Right atrium auricular region (tissue), 2 donors: Measurements from ENCODE around the gene NDUFS6. TPM values are rescaled to one million over a fixed set of nuclear protein-coding genes. Genes with fewer than 3 reads are reported as not detected.

ENCODE experiments used
- DNase-seq: peaks from one replicate; pipeline ENCODE4 v3.0.0-alpha.2; 2019; ENCODE audit warnings: low spot score
- H3K27ac ChIP-seq, 2 donors: fragments of 200-600 bp; sonication (generic); 1 replicate in 1 of 2; 2 replicates in 1 of 2; pipeline ENCODE4 v1.5.1; 2016 to 2019
- H3K27me3 ChIP-seq, 2 donors: fragments of 200-600 bp; sonication (generic); one replicate each; pipeline versions ENCODE4 v1.5.1 to v1.6.0; 2017 to 2019
- H3K36me3 ChIP-seq: fragments of 200-600 bp; sonication (generic); one replicate; pipeline ENCODE4 v1.5.1; 2016
- H3K4me1 ChIP-seq, 2 donors: fragments of 200-600 bp; sonication (generic); one replicate each; pipeline versions ENCODE4 v1.5.1 to v1.6.0; 2017 to 2019
- H3K4me3 ChIP-seq, 2 donors: fragments of 200-600 bp; sonication (generic); 1 replicate in 1 of 2; 2 replicates in 1 of 2; pipeline ENCODE4 v1.5.1; 2017 to 2019; ENCODE audit warnings: mild to moderate bottlenecking in 1 of 2, moderate library complexity in 1 of 2
- H3K9me3 ChIP-seq, 2 donors: fragments of 200-600 bp; sonication (generic); one replicate each; pipeline ENCODE4 v1.5.1; 2019
- CTCF ChIP-seq, 2 donors: fragments of 200-600 bp; sonication (generic); IDR thresholded peaks; one replicate each; pipeline ENCODE4 v1.5.1; 2019; ENCODE audit warnings: antibody characterized with exemption in 2 of 2
- total RNA-seq, 2 donors: library from RNA; depleted of rRNA; stranded (reverse); fragments of >200 nt; gene quantifications; one replicate each; pipeline ENCODE4 v1.1.0, GENCODE V29; 2016

Gene NDUFS6
- total RNA-seq, 2 donors from 2014 or later, result 130 to 135 TPM

- TF ChIP-seq CTCF (IDR thresholded peaks at IDR 0.05), result no peak
- H3K4me3 ChIP-seq, result no peak overlapping the region
- H3K9me3 ChIP-seq, result no peaks in the 10 kb centered on the region
- no peaks in the 10 kb centered on the region for H3K27me3 ChIP-seq
- H3K4me1 ChIP-seq, result no peaks in the 10 kb centered on the region
- peaks cover 28% of the 10 kb centered on the region for H3K36me3 ChIP-seq
- no peak for DNase-seq
- no peak overlapping the region for H3K27ac ChIP-seq
Measured at GRCh38 chr5:1827025-1827885, 26.0 kb downstream of the NDUFS6 start.

GRCh38 chr5:1827886-1828397 is 26.7 kb downstream of the NDUFS6 start:
- H3K9me3 ChIP-seq, result no peaks in the 10 kb centered on the region
- peaks cover 22% of the 10 kb centered on the region for H3K36me3 ChIP-seq
- DNase-seq, result no peak
- no peak overlapping the region for H3K27ac ChIP-seq
- TF ChIP-seq CTCF (IDR thresholded peaks at IDR 0.05), result no peak
- no peak overlapping the region for H3K4me3 ChIP-seq
- H3K27me3 ChIP-seq, result no peaks in the 10 kb centered on the region
- H3K4me1 ChIP-seq, result no peaks in the 10 kb centered on the region

- no peak for TF ChIP-seq CTCF (IDR thresholded peaks at IDR 0.05)
- no peak overlapping the region for H3K27ac ChIP-seq
- no peak for DNase-seq
Measured at GRCh38 chr5:1830571-1831228, 29.5 kb downstream of the NDUFS6 start.

GRCh38 chr5:1831257-1831656 is 30.1 kb downstream of the NDUFS6 start:
- Histone ChIP-seq H3K36me3 (peaks cover 6% of the 10 kb centered on the region), H3K9me3 (no peaks in the 10 kb centered on the region), H3K4me1 (no peaks in the 10 kb centered on the region), H3K27me3 (no peaks in the 10 kb centered on the region), H3K27ac (no peak overlapping the region), H3K4me3 (no peak overlapping the region)
- no peak for TF ChIP-seq CTCF (IDR thresholded peaks at IDR 0.05)
- no peak for DNase-seq

More at GRCh38 chr5:1830571-1831228, 29.5 kb downstream of the NDUFS6 start:
- no peak overlapping the region for H3K4me3 ChIP-seq
- H3K27me3 ChIP-seq, result no peaks in the 10 kb centered on the region
- H3K9me3 ChIP-seq, result no peaks in the 10 kb centered on the region
- H3K36me3 ChIP-seq, result peaks cover 6% of the 10 kb centered on the region
- no peaks in the 10 kb centered on the region for H3K4me1 ChIP-seq

- Histone ChIP-seq H3K27ac (no peak overlapping the region), H3K27me3 (no peaks in the 10 kb centered on the region), H3K9me3 (no peaks in the 10 kb centered on the region), H3K4me1 (peaks cover 0 to 3% of the 10 kb centered on the region in 2 donors), H3K4me3 (no peak overlapping the region), H3K36me3 (peaks cover 6% of the 10 kb centered on the region)
- no peak for TF ChIP-seq CTCF (IDR thresholded peaks at IDR 0.05)
- no peak for DNase-seq
Measured at GRCh38 chr5:1831677-1832313, 30.6 kb downstream of the NDUFS6 start.
